LNCaP clone FGC (cell line): ENCODE results near the gene MRTFB.

ENCODE experiments used
- DNase-seq: peaks from one replicate; pipeline ENCODE4 v3.0.0-alpha.2; 2011; ENCODE audit warnings: low read depth
- H3K4me3 ChIP-seq: 2 replicates; pipeline ENCODE4 v1.5.1; 2011; ENCODE audit warnings: mild to moderate bottlenecking, low read depth, low read length, control low read depth
- TF ChIP-seq, protein P1 (sequence below): IDR thresholded peaks from 2 replicates; pipeline ENCODE4 v1.5.1; 2012; ENCODE audit warnings: mild to moderate bottlenecking; ENCODE audit not compliant: control insufficient read depth, insufficient read depth; ENCODE audit errors: extremely low read depth

The MRTFB gene

DNA sequence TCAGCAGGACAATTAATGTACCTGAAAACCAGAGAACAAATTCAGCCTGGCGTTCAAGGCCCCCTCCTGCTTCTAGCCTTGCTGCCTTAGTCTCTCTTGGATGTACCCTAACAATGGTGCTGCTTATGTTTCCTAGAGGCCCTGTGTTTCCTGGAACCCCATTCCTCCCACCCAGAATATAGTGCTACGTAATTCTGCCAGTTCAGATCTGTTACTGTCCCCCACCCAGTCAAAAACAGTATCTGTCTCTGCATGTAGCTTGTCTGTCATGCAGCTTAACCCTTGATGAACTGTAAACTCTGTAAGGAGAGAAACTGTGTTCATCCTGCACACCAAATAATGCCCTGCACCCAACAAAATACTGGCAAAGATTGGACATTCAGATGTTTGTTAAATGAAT is 6.8 kb downstream of the MRTFB start:
- no peak overlapping the region for H3K4me3 ChIP-seq
- no peak for DNase-seq
- TF ChIP-seq, protein P1, sequence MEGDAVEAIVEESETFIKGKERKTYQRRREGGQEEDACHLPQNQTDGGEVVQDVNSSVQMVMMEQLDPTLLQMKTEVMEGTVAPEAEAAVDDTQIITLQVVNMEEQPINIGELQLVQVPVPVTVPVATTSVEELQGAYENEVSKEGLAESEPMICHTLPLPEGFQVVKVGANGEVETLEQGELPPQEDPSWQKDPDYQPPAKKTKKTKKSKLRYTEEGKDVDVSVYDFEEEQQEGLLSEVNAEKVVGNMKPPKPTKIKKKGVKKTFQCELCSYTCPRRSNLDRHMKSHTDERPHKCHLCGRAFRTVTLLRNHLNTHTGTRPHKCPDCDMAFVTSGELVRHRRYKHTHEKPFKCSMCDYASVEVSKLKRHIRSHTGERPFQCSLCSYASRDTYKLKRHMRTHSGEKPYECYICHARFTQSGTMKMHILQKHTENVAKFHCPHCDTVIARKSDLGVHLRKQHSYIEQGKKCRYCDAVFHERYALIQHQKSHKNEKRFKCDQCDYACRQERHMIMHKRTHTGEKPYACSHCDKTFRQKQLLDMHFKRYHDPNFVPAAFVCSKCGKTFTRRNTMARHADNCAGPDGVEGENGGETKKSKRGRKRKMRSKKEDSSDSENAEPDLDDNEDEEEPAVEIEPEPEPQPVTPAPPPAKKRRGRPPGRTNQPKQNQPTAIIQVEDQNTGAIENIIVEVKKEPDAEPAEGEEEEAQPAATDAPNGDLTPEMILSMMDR, result no peak

DNA sequence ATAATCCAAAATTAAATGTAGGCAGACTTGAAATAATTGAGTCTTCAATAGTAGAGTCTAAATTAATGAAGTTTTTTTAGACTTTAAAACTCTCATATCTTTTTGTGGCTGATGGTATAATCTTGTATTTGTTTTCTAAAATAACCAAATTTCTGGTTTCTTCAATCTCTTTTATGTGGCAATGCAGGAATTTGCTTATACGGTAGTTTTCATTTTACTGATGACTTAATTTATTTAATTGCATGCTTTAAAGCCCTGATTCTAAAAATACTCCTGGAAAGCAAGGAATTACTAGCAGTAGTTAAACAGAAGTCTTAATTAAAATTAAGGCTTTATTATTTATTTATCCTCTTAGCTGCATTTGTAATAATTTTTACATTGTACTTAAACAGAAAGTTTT is 15.4 kb downstream of the MRTFB start:
- no peak for DNase-seq
- no peak overlapping the region for H3K4me3 ChIP-seq
- TF ChIP-seq, protein P1, result no peak

DNA sequence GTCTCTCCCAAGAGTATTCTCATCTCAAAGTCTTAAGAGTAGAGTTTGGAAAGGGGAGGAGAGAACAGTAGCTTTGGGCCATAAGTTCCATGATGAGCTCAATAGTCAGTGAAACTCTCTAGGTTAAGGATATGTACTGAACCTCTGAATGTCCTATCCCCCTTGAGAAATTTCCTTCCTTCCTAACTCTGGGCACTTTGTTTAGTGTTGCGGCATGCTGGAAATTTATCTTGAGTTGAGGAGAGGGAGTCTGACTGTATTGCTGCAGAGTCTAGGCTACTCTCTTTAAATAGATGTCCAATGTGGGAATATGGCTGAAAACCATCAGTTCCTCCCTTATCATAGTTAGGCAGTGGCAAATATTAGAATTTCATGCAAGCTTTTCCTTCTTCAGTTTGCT is 16.1 kb downstream of the MRTFB start:
- TF ChIP-seq, protein P1, result no peak

DNA sequence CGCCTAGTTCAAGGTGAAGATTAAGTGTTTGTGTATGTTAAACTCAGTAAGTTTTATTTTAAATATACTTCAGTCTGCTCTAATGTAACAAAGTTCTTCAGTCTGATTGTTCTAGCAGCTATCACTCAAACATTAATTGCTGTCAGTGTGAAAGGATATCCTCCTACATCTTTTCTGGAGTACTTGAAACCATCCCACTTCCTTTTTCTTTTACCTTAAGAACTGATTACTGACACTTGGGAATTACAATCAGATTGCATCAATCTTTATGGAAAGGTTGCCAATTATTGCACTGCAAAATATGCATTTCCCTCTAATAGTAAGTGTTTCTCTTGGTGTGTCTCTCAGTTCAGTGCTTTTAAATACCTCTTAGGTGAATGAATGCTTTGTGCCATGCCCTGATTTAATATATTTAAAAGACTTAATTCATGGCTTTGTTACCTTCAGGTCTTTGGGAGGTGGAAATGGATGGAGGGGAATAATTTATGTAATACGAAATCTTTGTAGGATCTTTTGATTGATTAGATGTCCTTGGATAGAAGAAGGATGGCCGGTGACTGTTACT is 16.6 kb downstream of the MRTFB start:
- TF ChIP-seq, protein P1, result no peak
- no peak overlapping the region for H3K4me3 ChIP-seq
- DNase-seq, result no peak

More for the DNA sequence above, 16.1 kb downstream of the MRTFB start:
- no peak overlapping the region for H3K4me3 ChIP-seq
- DNase-seq, result no peak

DNA sequence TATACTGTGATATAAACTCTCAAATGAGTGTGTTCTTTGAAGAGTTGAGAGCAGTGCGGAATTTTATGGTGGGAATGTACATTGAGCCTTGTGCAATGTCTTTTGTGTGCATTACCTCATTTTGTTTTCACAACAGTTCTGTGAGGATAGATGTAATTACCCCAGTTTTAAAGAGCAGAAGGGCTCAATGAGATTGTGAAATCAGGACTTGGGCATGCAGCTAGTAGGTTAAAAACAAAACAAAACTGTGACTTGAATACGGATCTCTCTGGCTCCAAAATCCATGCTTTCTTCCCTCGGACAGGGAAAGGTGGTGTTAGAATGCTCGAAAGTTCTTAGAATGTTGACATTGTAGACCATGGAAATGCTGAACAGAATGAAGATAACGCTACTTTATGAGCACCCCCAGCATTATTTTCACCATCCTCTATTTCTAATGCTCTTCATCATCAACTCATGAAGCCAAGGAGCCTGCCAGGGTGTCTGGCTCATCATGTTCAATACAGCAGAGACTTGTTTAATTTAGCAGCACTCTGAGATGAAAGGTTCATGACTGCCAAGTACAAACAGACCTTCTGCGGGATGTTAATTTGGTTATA is 17.1 kb downstream of the MRTFB start:
- TF ChIP-seq, protein P1, result no peak
- no peak overlapping the region for H3K4me3 ChIP-seq
- DNase-seq, result no peak

DNA sequence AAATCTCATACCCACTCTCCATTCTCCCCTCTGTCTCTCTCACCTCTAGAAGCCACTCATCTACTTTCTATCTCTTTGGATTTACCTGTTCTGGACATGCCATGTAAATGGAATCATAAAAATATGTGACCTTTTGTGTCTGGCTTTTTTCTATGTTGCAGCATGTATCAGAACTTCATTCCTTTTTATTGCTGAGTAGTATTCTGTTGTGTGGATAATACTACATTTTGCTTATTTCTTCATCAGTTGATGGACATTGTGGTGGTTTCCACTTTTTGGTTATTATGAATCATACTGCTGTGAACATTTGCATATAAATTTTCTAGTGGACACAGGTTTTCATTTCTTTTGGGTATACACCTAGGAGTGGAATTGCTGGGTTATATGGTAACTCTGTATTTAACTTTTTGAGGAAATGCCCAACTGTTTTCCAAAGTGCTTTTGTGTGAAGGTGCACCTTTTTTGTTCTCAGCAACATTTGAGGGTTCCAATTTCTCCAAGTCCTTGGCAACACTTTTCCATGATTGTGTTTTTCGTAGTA is 18.2 kb downstream of the MRTFB start:
- H3K4me3 ChIP-seq, result no peak overlapping the region
- no peak for DNase-seq
- TF ChIP-seq, protein P1, result no peak

DNA sequence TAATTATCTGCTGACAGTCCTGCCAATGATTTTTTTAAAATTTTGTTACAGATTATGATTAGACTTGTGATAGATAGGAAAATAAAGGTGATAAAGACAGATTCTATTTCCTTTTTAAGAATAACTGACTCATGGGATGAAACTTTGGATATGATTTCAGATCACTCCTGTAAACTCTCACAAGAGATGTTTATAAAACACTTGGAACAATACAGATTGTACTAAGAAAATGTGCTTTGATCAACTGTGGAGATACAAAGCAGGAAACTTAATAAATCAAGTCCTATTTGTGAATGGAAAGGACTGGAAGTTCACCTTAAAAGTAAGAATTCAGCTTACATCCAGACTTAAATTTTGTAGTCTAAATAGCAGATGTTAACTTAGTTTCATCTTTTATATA is 21.4 kb downstream of the MRTFB start:
- TF ChIP-seq, protein P1, result no peak
- H3K4me3 ChIP-seq, result no peak overlapping the region
- DNase-seq, result no peak
